ENCODE measurements around the gene PHF2. TPM values are rescaled to one million over a fixed set of nuclear protein-coding genes. Genes with fewer than 3 reads are reported as not detected.

PHF2 gene
- total RNA-seq, 1 donor from 2014 or later = 12.1 TPM

DNA sequence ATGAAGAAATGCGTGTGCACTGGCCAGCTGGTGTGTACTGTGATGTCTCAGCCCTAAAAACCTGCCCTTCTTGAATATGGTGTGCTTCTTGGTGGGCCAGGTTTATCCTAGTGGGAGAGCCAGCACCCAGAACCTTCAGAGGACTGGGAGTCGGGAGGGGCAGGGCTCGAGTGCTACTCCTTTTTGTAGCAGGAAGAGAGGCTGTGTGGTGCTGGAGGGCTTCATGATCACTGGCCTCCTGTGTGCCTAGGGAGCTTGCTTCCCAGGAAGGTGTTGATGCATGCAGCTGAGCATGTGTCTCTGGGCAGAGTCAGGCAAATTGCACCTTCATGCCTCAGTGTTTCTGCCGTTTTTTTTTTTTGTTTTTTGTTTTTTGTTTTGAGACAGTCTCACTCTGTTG, 20.0 kb downstream of the PHF2 start:
- no peak overlapping the region for H3K4me3 ChIP-seq (ENCODE audit: insufficient read depth, low read depth, low read length)
- H3K4me1 ChIP-seq (ENCODE audit: insufficient read depth, low read length) = peaks cover 3% of the 10 kb centered on the region
- no peak overlapping the region for H3K4me2 ChIP-seq (ENCODE audit: low read length)
- H3K9ac ChIP-seq (ENCODE audit: low read length) = no peak overlapping the region
- Mint-ChIP-seq H3K27me3 (ENCODE audit: low read depth, unreplicated experiment) (no peaks in the 10 kb centered on the region), H3K27ac (ENCODE audit: unreplicated experiment) (no peak overlapping the region), H3K4me3 (ENCODE audit: unreplicated experiment) (no peak overlapping the region), H3K36me3 (ENCODE audit: low read depth, unreplicated experiment) (no peaks in the 10 kb centered on the region), H3K4me1 (ENCODE audit: low read depth, unreplicated experiment) (peaks cover 6% of the 10 kb centered on the region), H3K9me3 (ENCODE audit: unreplicated experiment) (no peaks in the 10 kb centered on the region)
- no peak for TF ChIP-seq CTCF (IDR thresholded peaks at IDR 0.05; ENCODE audit: insufficient read depth, low read depth, low read length)
- TF ChIP-seq EZH2 (IDR thresholded peaks at IDR 0.05; ENCODE audit: insufficient read depth, low read length) = no peak
- no peaks in the 10 kb centered on the region for H3K36me3 ChIP-seq (ENCODE audit: insufficient read depth, low read length)
- peaks cover 91% of the 10 kb centered on the region for H4K20me1 ChIP-seq (ENCODE audit: insufficient read depth, low read length)
- H3K79me2 ChIP-seq (ENCODE audit: insufficient read depth, low read length) = peaks cover 92% of the 10 kb centered on the region
- no peak overlapping the region for H2AFZ ChIP-seq (ENCODE audit: low read depth, low read length)
- no peaks in the 10 kb centered on the region for H3K9me3 ChIP-seq (ENCODE audit: insufficient read depth, low read depth, low read length)
- DNase-seq (ENCODE audit: low read depth) (no peak), FAIRE-seq (no peak)
- no peak overlapping the region for H3K27ac ChIP-seq (ENCODE audit: low read depth, low read length)
- H3K27me3 ChIP-seq (ENCODE audit: insufficient read depth, low read length) = no peaks in the 10 kb centered on the region

- no peak overlapping the region for H3K27ac ChIP-seq (ENCODE audit: low read depth, low read length)
- H3K36me3 Mint-ChIP-seq (ENCODE audit: low read depth, unreplicated experiment) = no peaks in the 10 kb centered on the region
- no peak overlapping the region for H3K4me3 ChIP-seq (ENCODE audit: insufficient read depth, low read depth, low read length)
- no peaks in the 10 kb centered on the region for H3K27me3 Mint-ChIP-seq (ENCODE audit: low read depth, unreplicated experiment)
- no peaks in the 10 kb centered on the region for H3K9me3 ChIP-seq (ENCODE audit: insufficient read depth, low read depth, low read length)
- H3K4me1 Mint-ChIP-seq (ENCODE audit: low read depth, unreplicated experiment) = peaks cover 4% of the 10 kb centered on the region
- no peak overlapping the region for H3K4me2 ChIP-seq (ENCODE audit: low read length)
- H3K4me3 Mint-ChIP-seq (ENCODE audit: unreplicated experiment) = no peak overlapping the region
- TF ChIP-seq EZH2 (IDR thresholded peaks at IDR 0.05; ENCODE audit: insufficient read depth, low read length) (no peak), CTCF (IDR thresholded peaks at IDR 0.05; ENCODE audit: insufficient read depth, low read depth, low read length) (no peak)
- no peak for DNase-seq (ENCODE audit: low read depth)
- no peak overlapping the region for H2AFZ ChIP-seq (ENCODE audit: low read depth, low read length)
- H3K79me2 ChIP-seq (ENCODE audit: insufficient read depth, low read length) = peaks cover 90% of the 10 kb centered on the region
- peaks cover 3% of the 10 kb centered on the region for H3K4me1 ChIP-seq (ENCODE audit: insufficient read depth, low read length)
- H3K9ac ChIP-seq (ENCODE audit: low read length) = no peak overlapping the region
- FAIRE-seq = no peak
- no peaks in the 10 kb centered on the region for H3K9me3 Mint-ChIP-seq (ENCODE audit: unreplicated experiment)
- no peak overlapping the region for H3K27ac Mint-ChIP-seq (ENCODE audit: unreplicated experiment)
- H3K36me3 ChIP-seq (ENCODE audit: insufficient read depth, low read length) = no peaks in the 10 kb centered on the region
- H4K20me1 ChIP-seq (ENCODE audit: insufficient read depth, low read length) = peaks cover 89% of the 10 kb centered on the region
- H3K27me3 ChIP-seq (ENCODE audit: insufficient read depth, low read length) = no peaks in the 10 kb centered on the region
Observed at GRCh38 chr9:93597142-93597706, 20.8 kb downstream of the PHF2 start.

DNA sequence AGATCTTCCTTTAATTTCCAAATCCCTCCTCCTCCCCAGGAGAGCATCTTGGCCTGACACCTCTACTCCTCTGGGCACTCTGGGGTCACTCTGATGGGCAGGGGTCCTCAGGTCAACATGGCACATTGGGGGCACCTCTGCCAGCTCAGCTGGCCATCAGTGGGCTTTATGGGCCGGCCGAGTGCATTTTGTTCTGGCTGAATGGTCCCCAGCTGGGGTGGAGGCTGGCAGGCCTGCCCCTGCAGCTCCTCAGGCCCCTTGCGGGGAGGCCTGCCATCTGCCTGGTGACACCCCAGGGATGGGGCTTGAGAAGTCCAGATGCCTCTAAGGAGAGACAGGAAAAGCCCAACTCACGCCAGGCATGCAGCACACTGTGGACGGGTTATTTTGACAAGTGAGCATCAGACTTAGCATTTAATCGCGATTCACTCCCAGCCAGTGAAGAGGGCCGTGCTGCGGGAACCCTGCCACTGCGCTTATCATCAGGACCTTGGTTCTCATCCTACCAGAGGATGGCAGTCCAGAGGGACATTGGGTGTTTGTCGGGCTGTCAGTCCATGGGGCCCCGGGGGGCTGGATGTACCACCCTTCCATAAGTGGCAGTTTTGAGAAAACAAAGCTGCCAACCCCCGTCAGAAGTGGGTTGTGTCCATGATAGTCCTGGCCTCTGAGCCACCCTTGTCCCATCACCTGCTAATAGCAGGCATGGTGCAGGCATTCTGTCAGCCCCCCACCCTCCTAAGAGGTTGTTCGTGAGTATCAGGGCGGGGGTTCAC, 21.7 kb downstream of the PHF2 start:
- no peak overlapping the region for H3K27ac ChIP-seq (ENCODE audit: low read depth, low read length)
- DNase-seq (ENCODE audit: low read depth) (no peak), FAIRE-seq (no peak)
- no peaks in the 10 kb centered on the region for H3K27me3 ChIP-seq (ENCODE audit: insufficient read depth, low read length)
- no peak overlapping the region for H3K4me3 Mint-ChIP-seq (ENCODE audit: unreplicated experiment)
- no peaks in the 10 kb centered on the region for H3K9me3 Mint-ChIP-seq (ENCODE audit: unreplicated experiment)
- peaks cover 90% of the 10 kb centered on the region for H3K79me2 ChIP-seq (ENCODE audit: insufficient read depth, low read length)
- no peaks in the 10 kb centered on the region for H3K4me1 Mint-ChIP-seq (ENCODE audit: low read depth, unreplicated experiment)
- H3K27me3 Mint-ChIP-seq (ENCODE audit: low read depth, unreplicated experiment) = no peaks in the 10 kb centered on the region
- H3K9ac ChIP-seq (ENCODE audit: low read length) = no peak overlapping the region
- TF ChIP-seq EZH2 (IDR thresholded peaks at IDR 0.05; ENCODE audit: insufficient read depth, low read length) (no peak), CTCF (IDR thresholded peaks at IDR 0.05; ENCODE audit: insufficient read depth, low read depth, low read length) (no peak)
- peaks cover 89% of the 10 kb centered on the region for H4K20me1 ChIP-seq (ENCODE audit: insufficient read depth, low read length)
- no peaks in the 10 kb centered on the region for H3K36me3 Mint-ChIP-seq (ENCODE audit: low read depth, unreplicated experiment)
- no peak overlapping the region for H3K27ac Mint-ChIP-seq (ENCODE audit: unreplicated experiment)
- H3K36me3 ChIP-seq (ENCODE audit: insufficient read depth, low read length) = no peaks in the 10 kb centered on the region
- H3K4me3 ChIP-seq (ENCODE audit: insufficient read depth, low read depth, low read length) = no peak overlapping the region
- no peak overlapping the region for H3K4me2 ChIP-seq (ENCODE audit: low read length)
- peaks cover 3% of the 10 kb centered on the region for H3K4me1 ChIP-seq (ENCODE audit: insufficient read depth, low read length)
- H2AFZ ChIP-seq (ENCODE audit: low read depth, low read length) = no peak overlapping the region
- no peaks in the 10 kb centered on the region for H3K9me3 ChIP-seq (ENCODE audit: insufficient read depth, low read depth, low read length)
